UCSD-AML1 (cell line): ENCODE measurements around the gene SIRPD.
"Not testable (repeated sequence)": the region's sequence is repeated elsewhere in the genome, so short reads cannot be mapped to it uniquely, and the experiment has no call there.

ENCODE experiments used
- DNase-seq: peaks from one replicate; lab custom pipeline; 2025; ENCODE audit not compliant: unreplicated experiment; lab: John Stamatoyannopoulos, UW

The SIRPD gene

DNA sequence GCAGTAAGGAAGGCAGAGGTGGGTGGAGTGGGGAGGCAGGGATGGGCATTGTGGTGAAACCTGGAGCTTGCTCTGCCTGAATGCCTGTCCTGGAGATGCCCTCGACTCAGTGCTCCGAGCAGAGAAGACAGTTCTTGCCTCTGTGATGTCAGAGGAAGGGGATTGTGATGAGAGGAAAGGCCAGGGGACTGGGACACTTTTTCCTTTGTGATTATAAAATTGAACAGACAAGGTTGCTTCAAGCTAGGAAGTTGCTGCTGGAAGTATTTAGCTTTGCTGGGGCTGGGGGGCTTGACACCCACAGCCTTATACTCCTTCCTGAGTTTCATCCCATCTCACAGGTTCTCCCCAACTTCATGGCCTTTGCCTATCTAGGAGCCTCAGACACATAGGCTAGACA, at the start of gene SIRPD:
SIRPD (minus strand) TSS at position 101 of the 400 bp plus-strand sequence; CDS start at position 49, 52 bp downstream.
- DNase-seq: no peak

DNA sequence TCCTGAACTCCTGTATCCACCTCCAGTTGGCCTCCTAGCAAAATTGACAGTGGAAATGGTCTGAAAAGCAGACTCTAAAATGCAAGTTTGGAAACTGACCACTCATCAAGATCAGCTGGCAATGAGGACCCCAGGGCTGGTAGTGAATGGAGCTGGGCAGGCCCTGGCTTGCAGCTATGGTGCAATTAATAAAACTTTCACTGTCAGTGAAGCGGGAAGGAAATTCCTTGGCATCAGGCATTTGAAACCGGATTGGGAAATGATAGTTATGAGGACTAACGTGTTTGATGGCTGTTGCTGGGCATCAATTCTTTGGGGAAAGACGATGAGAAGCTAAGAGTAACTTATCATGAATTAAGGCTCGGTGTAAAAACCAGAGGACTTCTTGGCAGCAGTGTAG, 43.2 kb upstream of the SIRPD start:
- no peak for DNase-seq

DNA sequence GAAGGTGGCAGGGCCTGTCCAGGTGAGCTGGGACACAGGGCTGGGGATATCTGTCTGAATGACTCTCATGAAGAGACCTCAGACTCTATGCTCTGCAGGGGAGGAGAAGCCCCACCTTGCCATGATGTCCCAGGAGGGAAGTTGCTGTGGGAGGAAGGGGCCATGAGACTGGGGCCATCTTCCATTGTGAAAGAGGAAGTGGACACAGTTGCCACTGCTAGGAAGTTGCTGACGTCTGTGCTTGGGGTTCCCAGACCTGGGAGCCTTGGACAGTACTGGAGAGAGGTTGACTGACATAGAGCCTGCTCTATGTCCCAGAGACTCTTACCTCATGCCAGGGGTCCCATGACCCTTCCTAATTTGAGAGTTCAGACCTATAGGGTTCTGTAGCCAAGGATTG, 37.8 kb upstream of the SIRPD start:
- no peak for DNase-seq

DNA sequence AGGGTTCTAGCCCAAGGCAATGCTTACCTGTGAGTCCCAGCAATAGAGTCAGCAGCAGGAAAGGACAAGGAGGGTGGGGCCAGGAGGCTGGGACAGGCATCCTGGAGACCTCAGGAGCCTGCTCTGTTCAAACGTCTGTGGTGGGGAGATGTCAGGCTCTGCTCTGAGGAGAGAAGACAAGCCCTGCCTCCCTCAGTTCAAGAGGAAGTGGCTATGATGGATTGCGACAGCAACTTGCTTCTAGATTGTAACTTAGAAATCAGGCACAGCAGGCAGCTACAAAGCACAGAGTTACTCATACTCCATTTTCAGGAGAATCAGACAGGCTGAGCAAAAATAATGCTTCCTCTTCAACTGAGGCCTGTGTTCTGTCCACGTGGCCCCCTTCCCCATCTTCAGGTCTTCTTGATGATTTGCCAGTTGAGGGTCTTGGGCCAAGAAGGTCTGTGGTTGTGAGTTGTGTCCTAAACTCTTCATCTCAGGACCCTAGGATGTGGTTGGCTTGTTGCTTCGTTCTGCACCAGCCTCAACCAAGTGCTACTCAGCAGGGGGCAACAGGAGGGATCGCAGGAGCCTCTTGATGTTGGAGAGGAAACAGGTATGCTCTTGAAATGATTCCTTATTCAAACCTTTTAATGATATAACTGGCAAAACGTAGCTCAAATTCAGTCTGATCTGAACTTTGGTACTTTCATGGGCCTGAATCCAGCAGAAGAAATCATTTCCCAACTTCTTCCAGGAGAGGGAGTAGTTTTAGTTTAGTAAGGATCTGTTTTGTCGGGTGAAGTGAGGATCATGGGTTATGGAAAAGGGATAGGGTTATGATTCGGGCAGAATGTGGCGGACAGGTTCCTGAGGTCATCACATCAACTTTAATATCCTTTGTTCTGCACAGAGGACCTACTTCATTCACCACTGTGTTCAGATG, 31.3 kb upstream of the SIRPD start:
- no peak for DNase-seq

DNA sequence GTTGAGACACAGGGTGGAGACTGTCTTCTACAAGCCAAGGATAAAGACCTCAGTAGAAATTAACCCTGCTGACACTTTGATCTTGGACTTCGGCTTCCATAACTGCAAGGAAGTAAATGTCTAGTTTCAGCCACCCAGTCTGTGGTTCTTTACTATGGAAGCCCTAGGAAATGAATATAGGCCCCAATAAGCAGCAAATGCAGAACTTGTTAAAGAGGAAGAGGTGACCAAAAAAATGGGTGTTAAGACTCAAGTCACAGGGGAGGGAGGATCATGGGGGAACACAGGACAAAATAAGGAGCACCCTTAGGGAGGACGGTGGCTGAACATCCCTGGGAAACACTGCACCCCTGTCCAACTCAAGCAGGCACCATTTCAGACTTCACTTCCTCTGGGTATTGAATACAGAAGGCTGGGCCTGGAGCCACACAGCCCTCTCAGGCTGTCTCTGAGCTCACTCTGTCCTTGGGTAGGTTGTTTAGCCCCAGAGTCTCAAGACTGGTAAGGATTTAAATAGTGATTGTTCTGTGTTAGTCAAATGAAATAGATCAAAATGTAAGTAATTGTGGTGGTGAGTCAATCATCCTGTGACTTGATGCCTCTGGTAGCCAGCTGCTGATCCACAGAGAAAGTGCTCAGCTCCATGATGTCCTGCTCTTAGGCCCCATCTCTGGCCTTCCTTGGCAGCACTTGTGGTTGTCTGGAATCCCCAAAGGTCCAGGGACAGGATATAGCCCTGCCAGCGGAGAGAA, 30.5 kb upstream of the SIRPD start:
- DNase-seq: no peak

DNA sequence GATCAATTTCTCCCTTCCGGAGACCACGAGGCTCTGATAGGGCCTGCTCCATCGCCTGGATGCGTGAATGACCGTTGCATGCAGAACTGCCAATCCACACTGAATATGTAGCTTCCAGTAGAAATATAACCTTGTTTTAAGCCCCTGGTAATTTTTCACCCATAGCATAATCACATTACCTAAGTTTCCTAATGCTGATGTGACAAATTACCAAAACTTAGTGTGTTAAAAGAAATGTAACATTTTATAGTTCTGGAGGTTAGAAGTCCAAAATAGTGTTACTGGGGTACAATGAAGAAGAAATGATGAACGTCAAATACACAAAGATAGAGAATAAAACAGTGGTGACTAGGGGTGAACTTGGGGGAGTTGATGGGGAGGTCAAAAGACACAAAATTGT, 22.0 kb upstream of the SIRPD start:
- no peak for DNase-seq

DNA sequence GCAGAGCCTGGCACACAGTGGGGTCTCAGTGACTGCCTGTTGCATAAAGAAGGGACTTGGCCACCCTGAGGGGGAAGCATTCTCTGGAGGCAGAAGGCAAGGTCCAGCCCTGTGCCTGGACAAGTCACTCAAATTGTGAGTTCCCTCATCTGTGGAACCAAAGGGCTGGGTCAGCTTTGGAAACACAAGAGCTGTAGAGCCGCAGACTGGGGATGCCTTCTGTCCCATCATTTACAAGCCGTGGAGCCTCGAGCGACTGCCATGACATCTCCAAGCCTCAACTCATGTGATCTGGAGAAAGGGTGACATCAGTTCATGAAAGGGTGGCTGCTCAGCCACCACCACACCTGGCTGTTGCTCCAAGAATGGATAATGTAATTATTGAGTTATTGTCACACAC, 20.4 kb upstream of the SIRPD start:
- DNase-seq: no peak

DNA sequence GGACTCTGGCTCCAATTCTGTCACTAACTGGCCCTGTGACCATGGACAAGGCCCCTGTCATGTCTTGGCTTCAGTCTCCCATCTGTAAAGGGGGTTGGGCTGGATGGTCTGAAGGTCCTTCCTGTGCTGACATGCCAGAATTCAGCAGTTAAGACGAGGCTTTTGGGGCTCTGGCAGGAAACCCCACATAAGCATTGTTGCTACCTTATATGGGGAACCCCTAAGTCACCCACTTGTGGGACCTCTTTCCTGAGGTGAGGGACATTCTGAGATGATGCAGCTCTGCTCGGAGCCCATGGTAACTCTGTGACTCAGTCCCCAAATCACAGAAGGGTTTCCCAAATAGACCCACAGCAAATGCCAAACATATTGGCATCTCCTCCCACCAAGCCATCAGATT, 19.8 kb upstream of the SIRPD start:
- not testable (repeated sequence) for DNase-seq

DNA sequence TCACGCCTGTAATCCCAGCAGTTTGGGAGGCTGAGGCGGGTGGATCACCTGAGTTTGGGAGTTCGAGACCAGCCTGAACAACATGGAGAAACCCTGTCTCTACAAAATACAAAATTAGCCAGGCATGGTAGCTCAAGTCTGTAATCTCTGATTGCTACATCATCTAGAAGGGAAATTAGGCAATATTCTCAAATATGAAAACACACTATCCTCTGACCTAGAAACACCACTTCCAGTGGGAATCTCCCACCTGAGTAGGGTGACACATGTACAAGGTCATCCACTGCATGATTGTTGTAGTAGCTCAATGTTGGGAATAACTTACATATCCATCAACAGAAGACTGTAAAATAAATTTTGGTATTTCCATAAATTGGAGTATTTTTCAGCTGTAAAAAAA, 19.1 kb upstream of the SIRPD start:
- DNase-seq: no peak

DNA sequence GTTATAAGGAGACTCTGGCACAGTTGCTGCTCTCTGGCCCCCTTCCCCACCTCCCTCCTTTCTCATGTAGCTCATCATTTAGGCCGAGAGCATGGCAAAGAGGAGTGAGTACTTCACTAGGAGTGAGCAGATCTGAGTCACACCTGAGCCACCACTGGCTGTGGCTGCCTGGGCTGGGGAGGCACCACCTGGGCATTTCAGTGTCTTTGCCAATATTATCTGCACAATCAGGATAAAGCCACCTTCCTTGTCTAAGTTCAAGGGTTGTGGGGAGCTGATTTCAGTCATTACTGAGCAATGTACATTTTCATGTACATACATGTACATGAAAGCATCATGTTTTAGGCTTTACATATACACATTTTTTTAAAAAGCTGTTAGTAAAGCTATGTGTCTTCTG, 18.5 kb upstream of the SIRPD start:
- not testable (repeated sequence) for DNase-seq

DNA sequence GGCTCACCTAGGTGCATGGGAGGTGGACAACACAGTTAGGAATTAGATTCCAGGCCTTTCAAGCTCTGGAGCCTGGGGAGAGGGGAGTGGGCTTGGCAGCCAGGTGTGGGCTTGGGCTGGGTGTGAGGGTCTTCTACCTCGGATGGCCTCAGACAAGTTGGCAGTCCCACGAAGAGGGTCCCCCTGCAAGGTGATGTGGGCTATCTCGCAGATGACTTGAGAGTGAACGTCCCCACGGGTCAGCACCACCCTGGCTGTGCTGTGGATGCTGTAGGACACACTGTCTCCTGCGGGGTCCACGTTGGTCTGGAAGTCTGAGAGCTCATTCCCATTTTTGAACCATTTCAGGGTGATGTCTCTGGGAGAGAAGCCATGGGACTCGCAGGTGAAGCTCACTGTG, 14.1 kb upstream of the SIRPD start:
- not testable (repeated sequence) for DNase-seq

DNA sequence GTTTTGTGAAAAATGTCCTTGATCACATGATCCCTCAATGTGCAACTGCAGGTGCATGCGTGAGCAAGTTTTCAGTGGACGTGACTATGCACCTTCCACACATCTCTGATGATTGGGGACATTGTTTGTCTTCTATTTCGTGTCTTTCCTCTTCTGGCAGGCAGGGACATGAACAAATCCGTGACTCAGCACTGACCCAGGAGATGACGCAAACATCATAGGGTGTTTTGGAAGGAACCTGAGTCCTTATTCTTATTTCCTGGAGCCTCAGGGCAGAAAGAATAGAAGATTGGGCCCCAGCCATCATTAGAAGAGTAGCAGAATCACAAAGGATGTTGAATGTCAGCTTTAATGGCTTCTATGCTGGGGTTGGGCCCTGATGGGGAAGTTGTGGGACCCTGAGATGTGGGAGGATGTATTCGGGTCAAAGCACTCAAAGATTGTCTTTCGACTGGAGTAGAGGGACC, 11.9 kb upstream of the SIRPD start:
- DNase-seq: peak; percentile 66

DNA sequence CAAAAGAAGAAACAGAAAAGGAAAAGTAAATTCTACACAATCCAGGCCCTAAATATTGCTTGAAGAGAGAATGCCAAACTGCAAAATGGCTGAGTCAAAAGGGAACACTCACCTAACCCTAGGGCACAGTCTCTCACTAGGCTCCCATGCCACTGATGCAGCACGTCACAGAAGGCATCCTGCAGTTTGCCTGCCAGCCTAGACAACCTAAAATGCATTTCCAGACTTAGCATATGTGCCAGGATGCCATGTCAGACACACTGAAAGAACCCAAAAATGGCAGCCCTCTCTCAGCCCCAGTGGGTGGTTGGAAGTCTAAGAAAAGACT, 10.6 kb upstream of the SIRPD start:
- DNase-seq: no peak

DNA sequence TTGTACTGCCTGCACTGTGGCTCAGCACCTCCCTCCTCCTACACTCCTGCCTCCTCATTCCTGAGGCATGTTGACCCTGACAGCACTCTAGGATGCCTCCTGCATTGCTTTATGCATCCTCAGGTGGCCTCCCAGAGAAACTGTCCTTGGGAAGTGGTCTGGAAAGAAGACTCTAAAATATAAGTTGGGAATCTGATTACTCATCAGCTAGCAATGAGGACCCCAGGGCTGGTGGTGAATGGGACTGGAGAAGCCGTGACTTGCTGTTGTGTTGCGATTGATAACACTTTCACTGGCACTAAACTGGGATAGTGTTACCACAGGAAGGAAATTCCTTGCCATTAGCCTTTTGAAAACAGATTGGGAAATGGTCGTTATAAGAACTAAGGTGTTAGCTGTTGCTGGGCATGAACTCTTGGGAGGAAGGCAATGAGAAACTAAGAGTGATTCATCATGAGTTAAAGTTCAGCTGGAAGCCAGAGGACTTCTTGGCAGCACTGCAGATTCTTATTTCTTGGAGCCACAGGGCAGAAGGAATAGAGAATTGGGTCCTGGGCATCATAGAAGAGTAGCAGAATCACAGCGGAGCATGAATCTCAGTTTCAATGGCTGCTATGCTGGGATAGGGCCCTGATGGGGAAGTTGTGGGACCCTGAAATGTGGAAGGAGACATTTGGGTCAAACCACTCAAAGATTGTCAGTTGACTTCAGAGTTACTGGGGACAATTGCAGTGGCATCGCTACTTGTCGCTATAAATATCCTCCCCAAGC, 10.1 kb upstream of the SIRPD start:
- no peak for DNase-seq

DNA sequence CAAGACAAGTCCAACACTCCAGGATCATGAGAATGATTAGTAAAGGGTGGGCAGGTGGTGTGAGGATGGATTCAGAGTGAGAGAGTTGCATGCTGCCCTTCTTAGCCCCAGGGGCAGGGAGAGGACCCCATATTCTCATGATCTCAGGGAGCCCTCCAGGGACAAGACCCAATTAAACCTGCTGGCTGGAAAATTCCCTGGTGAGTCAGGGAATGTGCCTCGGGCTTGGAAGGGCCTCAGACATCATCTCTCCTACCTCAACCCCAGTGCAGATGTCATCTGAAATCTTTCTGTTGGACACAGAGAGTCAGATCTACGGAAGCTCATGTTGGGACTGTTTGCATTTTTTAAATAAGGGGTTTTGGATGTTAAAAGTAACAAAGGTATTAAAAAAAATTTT, 9.2 kb upstream of the SIRPD start:
- no peak for DNase-seq

DNA sequence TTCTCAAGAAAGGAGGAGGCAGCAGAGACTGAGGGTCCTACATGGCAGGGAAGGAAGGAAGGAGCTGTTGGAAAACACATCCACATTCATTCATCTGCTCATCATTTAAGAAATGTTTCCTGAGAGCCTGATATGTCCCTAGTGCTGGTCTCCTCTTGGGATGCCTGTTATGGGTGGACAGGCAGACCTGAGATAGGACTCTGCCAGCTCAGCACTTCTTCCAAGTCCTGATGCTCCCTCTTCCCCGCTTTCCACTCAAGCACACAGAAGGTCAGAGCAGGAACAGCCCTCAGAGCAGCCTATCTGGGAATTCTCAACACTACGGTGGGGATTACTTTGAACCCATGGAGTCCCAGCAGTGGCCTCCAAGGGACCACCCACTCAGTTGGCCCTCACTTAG, 8.0 kb upstream of the SIRPD start:
- no peak for DNase-seq

DNA sequence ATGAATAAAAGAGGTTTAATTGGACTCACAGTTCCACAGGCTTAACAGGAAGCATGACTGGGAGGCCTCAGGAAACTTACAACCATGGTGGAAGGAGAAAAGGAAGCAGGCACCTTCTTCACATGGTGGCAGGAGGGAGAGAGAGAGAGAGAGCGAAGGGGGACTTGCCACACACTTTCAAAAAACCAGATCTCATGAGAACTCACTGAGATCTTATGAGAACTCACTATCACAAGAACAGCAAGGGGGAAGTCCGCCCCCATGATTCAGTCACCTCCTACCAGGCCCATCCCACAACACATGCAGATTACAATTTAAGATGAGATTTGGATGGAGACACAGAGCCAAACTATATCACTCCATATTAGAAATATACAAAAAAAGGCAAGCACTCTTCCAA, 6.1 kb upstream of the SIRPD start:
- no peak for DNase-seq

DNA sequence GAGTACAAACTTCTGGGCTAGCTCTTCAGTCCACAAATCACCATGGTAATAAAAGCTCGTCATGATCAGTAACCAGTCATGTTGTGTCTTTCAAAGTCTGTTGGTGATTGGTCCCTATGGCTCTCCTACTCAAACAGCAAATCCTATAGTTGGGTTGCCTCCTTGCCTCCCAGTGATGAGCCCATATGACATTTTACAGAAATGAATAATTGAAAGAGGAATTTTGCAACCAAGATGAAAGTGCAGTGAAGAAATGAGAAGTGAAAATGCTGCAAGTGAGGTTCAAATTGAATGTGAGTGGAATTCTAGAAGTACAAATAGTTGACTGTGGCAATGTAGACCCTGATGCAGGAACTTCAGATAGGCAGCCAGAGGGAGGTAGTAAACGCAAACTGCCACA, 5.1 kb upstream of the SIRPD start:
- no peak for DNase-seq

DNA sequence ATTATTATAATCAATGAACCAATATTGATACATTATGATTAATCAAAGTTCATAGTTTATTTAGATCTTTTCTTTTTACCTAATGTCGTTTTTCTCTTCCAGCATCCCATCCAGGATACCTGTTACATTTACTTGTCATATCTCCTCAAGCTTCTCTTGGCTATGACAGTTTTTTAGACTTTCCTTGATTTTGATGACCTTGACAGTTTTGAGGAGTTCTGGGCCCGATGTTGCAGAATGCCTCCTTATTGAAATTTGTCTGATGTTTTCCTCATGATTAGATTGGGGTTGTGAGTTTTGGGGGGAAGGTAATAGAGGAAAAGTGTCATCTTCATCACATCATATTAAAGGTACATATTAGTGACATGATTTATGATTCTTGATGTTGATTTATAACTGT, 3.8 kb upstream of the SIRPD start:
- DNase-seq: no peak

DNA sequence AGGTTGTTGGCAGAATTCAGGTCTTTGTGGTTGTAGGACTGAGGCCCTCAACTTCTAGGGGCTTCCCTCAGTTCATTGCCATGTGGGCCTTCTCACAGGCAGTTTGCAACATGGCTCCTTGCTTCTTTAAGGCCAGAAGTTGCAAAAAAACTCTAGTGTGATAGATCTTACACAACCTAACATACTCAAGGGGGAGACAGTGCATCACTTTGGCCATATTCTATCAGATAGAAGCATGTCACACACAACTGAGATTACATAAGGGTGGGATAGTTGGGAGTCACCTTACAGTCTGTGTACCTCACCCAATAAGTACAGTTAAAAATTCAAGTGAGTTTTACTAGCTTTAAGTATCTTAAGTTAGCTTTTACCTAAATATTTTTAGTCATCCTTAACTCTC, 1.6 kb downstream of the SIRPD start:
- no peak for DNase-seq

DNA sequence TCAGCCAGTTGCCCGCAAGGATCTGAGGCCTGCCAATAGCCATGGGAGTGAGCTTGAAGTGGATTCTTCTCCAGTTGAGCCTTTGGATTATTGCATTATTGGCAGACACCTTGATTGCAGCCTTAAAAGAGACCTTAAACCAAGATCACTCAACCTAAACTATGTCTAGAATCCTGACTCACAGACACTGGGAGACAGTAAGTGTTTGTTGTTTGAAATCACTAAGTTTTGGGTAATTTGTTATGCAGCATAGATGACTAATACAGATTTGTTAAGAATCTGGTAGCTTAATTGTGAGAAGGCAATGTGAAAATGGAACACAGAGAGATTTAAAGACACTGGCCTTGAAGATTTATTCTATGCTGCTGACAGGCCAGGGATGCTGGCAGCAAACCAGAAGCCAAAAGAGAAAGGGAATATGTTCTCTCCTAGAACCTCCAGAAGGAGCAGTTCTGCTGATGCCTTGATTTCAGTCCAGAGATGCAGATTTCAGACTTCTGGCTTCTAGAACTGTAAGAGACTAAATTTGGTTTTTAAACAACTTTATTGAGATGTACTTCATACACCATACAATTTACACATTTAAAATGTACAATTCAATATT, 17.6 kb downstream of the SIRPD start:
- no peak for DNase-seq
